Endothelial cell of umbilical vein (primary cell): ENCODE results near the gene ANKS1A. TPM values are rescaled to one million over a fixed set of nuclear protein-coding genes. Genes with fewer than 3 reads are reported as not detected.
"Not testable (repeated sequence)": the region's sequence is repeated elsewhere in the genome, so short reads cannot be mapped to it uniquely, and the experiment has no call there.

Experiments
- BruUV-seq: library from RNA; stranded (reverse); fragments of 400-500 nt; replicated peaks from 2 replicates; lab custom pipeline; 2021; lab: Mats Ljungman, UMichigan
- CTCF ChIA-PET: fragments of 300-600, 350-600 bp; sonication (Branson Sonifier 250); formaldehyde crosslinking; loops from one replicate; lab custom pipeline; 2021; ENCODE audit warnings: antibody characterized with exemption, inconsistent platforms; lab: Charles Lee
- POLR2A ChIA-PET: fragments of 300-600, 350-600 bp; sonication (Branson Sonifier 250); formaldehyde crosslinking; loops from one replicate; lab custom pipeline; 2021; ENCODE audit warnings: antibody characterized with exemption, inconsistent platforms; lab: Charles Lee
- DNase-seq: peaks from one replicate; pipeline ENCODE4 v3.0.0-alpha.2; 2011; ENCODE audit warnings: low read depth, low spot score
- FAIRE-seq: peaks from 2 replicates; lab custom pipeline; 2011; peaks lifted over from hg19 to GRCh38; lab: Jason Lieb, UNC
- H2AFZ ChIP-seq: 2 replicates; pipeline ENCODE4 v1.6.0; 2012; ENCODE audit warnings: low read depth, low read length, control low read depth, inconsistent platforms
- H3K27ac ChIP-seq: 2 replicates; pipeline ENCODE4 v1.5.1; 2011; ENCODE audit warnings: low read depth, mild to moderate bottlenecking, control low read depth, low read length, moderate library complexity; ENCODE audit not compliant: insufficient read depth
- H3K27me3 ChIP-seq, 2 experiments: 2 replicates each; pipeline versions ENCODE4 v1.6.0 to v1.6.1; 2011; ENCODE audit warnings: low read length in 2 of 2, mixed read lengths in 1 of 2; ENCODE audit not compliant: control insufficient read depth in 2 of 2, insufficient read depth in 2 of 2
- H3K36me3 ChIP-seq, 2 experiments: 2 replicates in 1 of 2; 3 replicates in 1 of 2; pipeline ENCODE4 v1.5.1; 2011; ENCODE audit warnings: low read length in 2 of 2, mild to moderate bottlenecking in 1 of 2, moderate library complexity in 1 of 2; ENCODE audit not compliant: control insufficient read depth in 2 of 2, insufficient read depth in 2 of 2; ENCODE audit errors: extremely low read depth in 1 of 2
- H3K4me1 ChIP-seq: 3 replicates; pipeline ENCODE4 v1.5.1; 2011; ENCODE audit warnings: mild to moderate bottlenecking, low read length; ENCODE audit not compliant: control insufficient read depth, insufficient read depth; ENCODE audit errors: extremely low read depth
- H3K4me2 ChIP-seq: 2 replicates; pipeline ENCODE4 v1.6.1; 2011; ENCODE audit warnings: low read length, control low read depth, mixed read lengths; ENCODE audit not compliant: insufficient read depth
- H3K4me3 ChIP-seq, 3 experiments: fragments of 200-600 bp in 1 of 3; sonication (generic), shearing (Covaris generic) in 1 of 3; replicated peaks in 1 of 3; 2 replicates each; pipeline ENCODE4 v1.5.1; 2011 to 2016; ENCODE audit warnings: control low read depth in 3 of 3, low read length in 3 of 3, mild to moderate bottlenecking in 2 of 3, inconsistent platforms in 1 of 3, low read depth in 1 of 3, moderate library complexity in 1 of 3; ENCODE audit not compliant: insufficient read depth in 1 of 3
- H3K79me2 ChIP-seq: 2 replicates; pipeline ENCODE4 v1.6.0; 2012; ENCODE audit warnings: low read length, inconsistent platforms; ENCODE audit not compliant: control insufficient read depth, insufficient read depth
- H3K9ac ChIP-seq: replicated peaks from 2 replicates; pipeline ENCODE3; 2011; ENCODE audit warnings: low read length, control low read depth; ENCODE audit not compliant: insufficient read depth; ENCODE audit errors: extremely low read depth
- H3K9me1 ChIP-seq: replicated peaks from 3 replicates; pipeline ENCODE4 v1.6.0; 2011; ENCODE audit warnings: mild to moderate bottlenecking, low read length; ENCODE audit not compliant: control insufficient read depth, insufficient read depth; ENCODE audit errors: extremely low read depth
- H3K9me3 ChIP-seq: replicated peaks from 2 replicates; pipeline ENCODE4 v1.5.1; 2012; ENCODE audit warnings: low read length, inconsistent platforms; ENCODE audit not compliant: control insufficient read depth, insufficient read depth
- H4K20me1 ChIP-seq: replicated peaks from 2 replicates; pipeline ENCODE3; 2011; ENCODE audit warnings: mild to moderate bottlenecking, low read length; ENCODE audit not compliant: control insufficient read depth, insufficient read depth; ENCODE audit errors: extremely low read depth
- EZH2 ChIP-seq: IDR thresholded peaks from 2 replicates; pipeline ENCODE4 v1.6.1; 2012; ENCODE audit warnings: borderline replicate concordance, low read depth, mild to moderate bottlenecking, moderate library complexity, low read length, inconsistent platforms; ENCODE audit not compliant: severe bottlenecking
- FOS ChIP-seq: IDR thresholded peaks from 2 replicates; pipeline ENCODE4 v1.6.1; 2011; ENCODE audit warnings: mild to moderate bottlenecking, low read length, moderate library complexity, borderline replicate concordance; ENCODE audit not compliant: insufficient read depth
- GATA2 ChIP-seq: IDR thresholded peaks from 2 replicates; pipeline ENCODE4 v1.7.0; 2011; ENCODE audit warnings: low read depth, mild to moderate bottlenecking, moderate library complexity, mixed read lengths, low read length; ENCODE audit not compliant: insufficient read length, insufficient read depth
- JUN ChIP-seq: IDR thresholded peaks from 2 replicates; pipeline ENCODE4 v1.6.1; 2011; ENCODE audit warnings: borderline replicate concordance, low read depth; ENCODE audit not compliant: insufficient read length, insufficient read depth
- MYC ChIP-seq: IDR thresholded peaks from one replicate; pipeline ENCODE4 v1.6.1; 2011; ENCODE audit warnings: mild to moderate bottlenecking, low read depth, low read length
- POLR2A ChIP-seq: IDR thresholded peaks from 2 replicates; pipeline ENCODE4 v1.6.1; 2012; ENCODE audit warnings: low read depth, mild to moderate bottlenecking, control low read depth, low read length
- POLR2AphosphoS5 ChIP-seq: IDR thresholded peaks from 2 replicates; pipeline ENCODE4 v1.6.1; 2012; ENCODE audit warnings: low read depth, mild to moderate bottlenecking, control low read depth, low read length, moderate library complexity; ENCODE audit not compliant: insufficient read depth
- dilution Hi-C: fragments of 300-500 bp; cut with MboI; formaldehyde crosslinking; loops from one replicate; pipeline ENCODE4 v1.15.0; 2019; ENCODE audit warnings: low sequenced_read_pairs; ENCODE audit not compliant: extremely low pct_ligation_motif_present
- intact Hi-C: fragments of 100-400 bp; cut with micrococcal nuclease; formaldehyde crosslinking; loops from one replicate; pipeline ENCODE4 v1.10.0; 2022
- polyA plus RNA-seq, 4 experiments: library from polyadenylated mRNA; depleted of rRNA in 3 of 4; stranded (reverse) in 3 of 4; unstranded in 1 of 4; fragments of >200 nt; gene quantifications; 2 replicates each; pipeline versions ENCODE4 v1.2.1 to v1.2.3, GENCODE V29; 2011 to 2012; ENCODE audit warnings: missing spikeins in 1 of 4
- total RNA-seq: library from RNA; stranded (reverse); gene quantifications from 2 replicates; pipeline ENCODE4 v1.2.3, GENCODE V29; 2021
- TF ChIP-seq, protein P1 (sequence below): IDR thresholded peaks from 2 replicates; pipeline ENCODE4 v1.6.1; 2011; ENCODE audit not compliant: insufficient read depth, insufficient read length
- TF ChIP-seq, protein P2 (sequence below), 2 donors: IDR thresholded peaks; 1 replicate in 1 of 2; 2 replicates in 1 of 2; pipeline ENCODE4 v1.5.1; 2011; ENCODE audit warnings: low read length in 2 of 2, mild to moderate bottlenecking in 2 of 2, moderate library complexity in 2 of 2, control low read depth in 1 of 2, inconsistent platforms in 1 of 2, low read depth in 1 of 2; ENCODE audit not compliant: insufficient read depth in 1 of 2; ENCODE audit errors: extremely low read depth in 1 of 2

Gene ANKS1A
- total and polyA plus RNA-seq, 2 donors (not counting 3 experiments of a cell fraction or from before 2014, with no cell fraction given) = 8.9 to 26.1 TPM

DNA sequence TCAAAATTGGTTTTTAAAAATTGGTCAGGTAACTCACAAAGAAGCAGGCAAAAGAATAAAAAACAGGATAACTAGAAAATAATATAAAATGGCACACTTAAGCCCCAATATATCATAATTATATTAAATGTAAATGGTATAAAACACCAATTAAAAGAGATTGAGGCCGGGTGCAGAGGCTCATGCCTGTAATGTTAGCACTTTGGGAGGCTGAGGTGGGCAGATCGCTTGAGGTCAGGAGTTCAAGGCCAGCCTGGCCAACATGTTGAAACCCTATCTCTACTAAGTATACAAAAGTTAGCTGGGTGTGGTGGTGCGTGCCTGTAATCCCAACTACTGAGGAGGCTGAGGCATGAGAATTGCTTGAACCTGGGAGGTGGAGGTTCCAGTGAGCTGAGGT lies 216.0 kb downstream of the ANKS1A start:
- dilution Hi-C loops (no loop called here), intact Hi-C loops (no loop called here)
- Histone ChIP-seq H3K27ac (no peak overlapping the region), H4K20me1 (no peaks in the 10 kb centered on the region), H3K4me2 (no peak overlapping the region), H3K36me3 (no peaks in the 10 kb centered on the region), H3K9ac (no peak overlapping the region), H3K4me1 (no peaks in the 10 kb centered on the region), H2AFZ (no peak overlapping the region), H3K9me3 (no peaks in the 10 kb centered on the region), H3K27me3 (no peaks in the 10 kb centered on the region), H3K79me2 (no peaks in the 10 kb centered on the region), H3K4me3 (no peak overlapping the region), H3K9me1 (no peaks in the 10 kb centered on the region)
- no peak for DNase-seq
- no TSS peak for BruUV-seq
- POLR2A ChIA-PET = no interaction called here
- no peak for TF ChIP-seq JUN
- no peak for TF ChIP-seq FOS
- TF ChIP-seq POLR2AphosphoS5 = no peak
- TF ChIP-seq, protein P1, sequence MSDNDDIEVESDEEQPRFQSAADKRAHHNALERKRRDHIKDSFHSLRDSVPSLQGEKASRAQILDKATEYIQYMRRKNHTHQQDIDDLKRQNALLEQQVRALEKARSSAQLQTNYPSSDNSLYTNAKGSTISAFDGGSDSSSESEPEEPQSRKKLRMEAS = no peak
- TF ChIP-seq, protein P2, sequence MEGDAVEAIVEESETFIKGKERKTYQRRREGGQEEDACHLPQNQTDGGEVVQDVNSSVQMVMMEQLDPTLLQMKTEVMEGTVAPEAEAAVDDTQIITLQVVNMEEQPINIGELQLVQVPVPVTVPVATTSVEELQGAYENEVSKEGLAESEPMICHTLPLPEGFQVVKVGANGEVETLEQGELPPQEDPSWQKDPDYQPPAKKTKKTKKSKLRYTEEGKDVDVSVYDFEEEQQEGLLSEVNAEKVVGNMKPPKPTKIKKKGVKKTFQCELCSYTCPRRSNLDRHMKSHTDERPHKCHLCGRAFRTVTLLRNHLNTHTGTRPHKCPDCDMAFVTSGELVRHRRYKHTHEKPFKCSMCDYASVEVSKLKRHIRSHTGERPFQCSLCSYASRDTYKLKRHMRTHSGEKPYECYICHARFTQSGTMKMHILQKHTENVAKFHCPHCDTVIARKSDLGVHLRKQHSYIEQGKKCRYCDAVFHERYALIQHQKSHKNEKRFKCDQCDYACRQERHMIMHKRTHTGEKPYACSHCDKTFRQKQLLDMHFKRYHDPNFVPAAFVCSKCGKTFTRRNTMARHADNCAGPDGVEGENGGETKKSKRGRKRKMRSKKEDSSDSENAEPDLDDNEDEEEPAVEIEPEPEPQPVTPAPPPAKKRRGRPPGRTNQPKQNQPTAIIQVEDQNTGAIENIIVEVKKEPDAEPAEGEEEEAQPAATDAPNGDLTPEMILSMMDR (IDR thresholded peaks at IDR 0.05; ENCODE audit: extremely low read depth in 1 of 2, insufficient read depth in 1 of 2, low read depth in 1 of 2, low read length in 2 of 2) = no peak
- no peak for TF ChIP-seq GATA2
- TF ChIP-seq MYC = no peak
- no peak for TF ChIP-seq POLR2A
- no peak for TF ChIP-seq EZH2
- no peak for FAIRE-seq
- CTCF ChIA-PET = interaction anchor here (1.2 kb wide), 1 partner anchor 10 kb away, joined by 3 read pairs; no protein-coding TSS in a partner anchor

DNA sequence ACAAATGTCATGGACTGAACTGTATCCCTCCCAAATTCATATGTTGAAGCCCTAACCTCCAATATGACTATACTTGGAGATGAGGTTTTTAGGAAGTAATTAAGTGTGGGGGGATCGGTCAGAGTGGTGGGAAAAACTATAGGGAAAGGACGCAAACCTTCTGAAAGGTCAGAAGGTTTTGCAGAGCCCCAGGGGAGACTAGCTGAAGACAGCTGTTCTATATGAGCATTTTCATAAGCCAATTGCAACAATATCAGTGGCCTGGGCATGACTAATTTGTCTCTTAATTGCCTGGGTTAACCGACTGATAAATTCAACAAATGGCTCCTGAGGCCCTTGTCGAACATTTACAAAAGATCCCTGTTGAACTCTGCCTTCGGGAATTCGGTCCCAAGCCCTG lies 217.0 kb downstream of the ANKS1A start:
- FAIRE-seq, H3K9me1 ChIP-seq, H3K4me2 ChIP-seq, H3K9me3 ChIP-seq, H3K79me2 ChIP-seq, DNase-seq, H3K4me3 ChIP-seq, H3K36me3 ChIP-seq, intact Hi-C loops, H3K4me1 ChIP-seq, POLR2A ChIA-PET, H3K9ac ChIP-seq, H3K27me3 ChIP-seq, H2AFZ ChIP-seq, BruUV-seq, H3K27ac ChIP-seq, dilution Hi-C loops, H4K20me1 ChIP-seq: not testable (repeated sequence)
- CTCF ChIA-PET = interaction anchor here (1.2 kb wide), 1 partner anchor 9 kb away, joined by 3 read pairs; no protein-coding TSS in a partner anchor

DNA sequence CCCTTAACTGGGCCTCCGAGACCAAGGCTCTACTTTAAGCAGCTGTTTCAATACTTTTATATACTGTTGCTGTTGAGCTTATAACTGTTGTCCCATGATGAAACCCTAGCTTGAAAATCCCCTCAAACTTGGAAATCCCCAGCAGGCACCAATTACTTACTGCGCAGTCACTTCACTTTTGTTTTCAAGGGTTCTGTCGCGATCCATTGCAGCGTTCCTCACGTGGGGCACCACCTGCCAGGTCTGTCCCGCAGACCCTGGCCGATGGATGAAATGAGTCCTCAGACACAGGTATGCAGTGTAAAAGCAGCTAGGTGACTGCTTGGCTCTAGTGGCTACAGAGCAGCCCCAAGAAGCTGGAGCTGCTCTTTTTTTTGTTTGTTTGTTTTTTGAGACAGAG lies 218.2 kb downstream of the ANKS1A start:
- POLR2A ChIA-PET = not testable (repeated sequence)
- FAIRE-seq = peak; percentile 52

More for the DNA sequence above, 218.2 kb downstream of the ANKS1A start:
- intact Hi-C loops, H4K20me1 ChIP-seq, H3K4me2 ChIP-seq, H3K9me3 ChIP-seq, H3K27ac ChIP-seq, H2AFZ ChIP-seq, H3K36me3 ChIP-seq, H3K27me3 ChIP-seq, H3K9me1 ChIP-seq, H3K9ac ChIP-seq, H3K4me1 ChIP-seq, dilution Hi-C loops, BruUV-seq, DNase-seq, H3K79me2 ChIP-seq, H3K4me3 ChIP-seq: not testable (repeated sequence)
- CTCF ChIA-PET = interaction anchor here (0.6 to 1.6 kb wide), 3 partner anchors 9 to 120 kb away, joined by 3 to 7 read pairs (median 3); no protein-coding TSS in a partner anchor
